GM12878 (cell line): Measurements from ENCODE around the gene ALMS1. TPM values are rescaled to one million over a fixed set of nuclear protein-coding genes. Genes with fewer than 3 reads are reported as not detected.

Experiments used
- ATAC-seq: fragments of 200-7000 bp; cut with Tn5 transposase; 3 replicates; pipeline ENCODE4 v1.9.1; 2020; ENCODE audit warnings: mild to moderate bottlenecking, moderate library complexity
- BruUV-seq: library from RNA; stranded (reverse); fragments of 400-500 nt; replicated peaks from 2 replicates; lab custom pipeline; 2021; lab: Mats Ljungman, UMichigan
- CTCF ChIA-PET: fragments of 300-600 bp; sonication (Branson Sonifier 250); formaldehyde crosslinking; extraction: SDS; loops from one replicate; lab custom pipeline; 2021; ENCODE audit warnings: inconsistent platforms; lab: Yijun Ruan, JAX
- POLR2A ChIA-PET: fragments of 350-600 bp; formaldehyde crosslinking; extraction: SDS; loops from one replicate; lab custom pipeline; 2021; ENCODE audit warnings: inconsistent platforms; lab: Charles Lee
- RAD21 ChIA-PET: fragments of 300-600 bp; sonication (Branson Sonifier 250); formaldehyde crosslinking; loops from one replicate; lab custom pipeline; 2023; ENCODE audit warnings: antibody characterized with exemption; ENCODE audit not compliant: unreplicated experiment; lab: Charles Lee
- SMC1A ChIA-PET: fragments of 300-600 bp; sonication (Branson Sonifier 250); formaldehyde crosslinking; loops from one replicate; lab custom pipeline; 2023; ENCODE audit not compliant: unreplicated experiment, uncharacterized antibody; lab: Charles Lee
- DNase-seq: peaks from one replicate; pipeline ENCODE4 v3.0.0-alpha.2; 2011; ENCODE audit warnings: low read depth, low spot score
- FAIRE-seq: peaks from 3 replicates; lab custom pipeline; 2011; peaks lifted over from hg19 to GRCh38; lab: Jason Lieb, UNC
- H2AFZ ChIP-seq: 2 replicates; pipeline ENCODE4 v1.6.0; 2011; ENCODE audit warnings: low read depth, low read length, control low read depth; ENCODE audit not compliant: control insufficient read depth
- H3K27ac ChIP-seq: 2 replicates; pipeline ENCODE4 v1.5.1; 2011; ENCODE audit warnings: control low read depth; ENCODE audit not compliant: control insufficient read depth, insufficient read depth
- H3K27me3 ChIP-seq, 2 experiments: replicated peaks in 1 of 2; 2 replicates each; pipeline versions ENCODE4 v1.6.0 to v1.6.1; 2011; ENCODE audit warnings: low read length in 1 of 2; ENCODE audit not compliant: control insufficient read depth in 2 of 2, insufficient read depth in 2 of 2
- H3K36me3 ChIP-seq, 2 experiments: 2 replicates each; pipeline ENCODE4 v1.5.1; 2011; ENCODE audit warnings: low read length in 1 of 2; ENCODE audit not compliant: control insufficient read depth in 2 of 2, insufficient read depth in 2 of 2
- H3K4me1 ChIP-seq: 2 replicates; pipeline ENCODE4 v1.6.1; 2011; ENCODE audit warnings: mild to moderate bottlenecking, low read length, moderate library complexity, mixed read lengths; ENCODE audit not compliant: control insufficient read depth, insufficient read depth
- H3K4me2 ChIP-seq: 2 replicates; pipeline ENCODE4 v1.6.0; 2011; ENCODE audit warnings: control low read depth; ENCODE audit not compliant: control insufficient read depth, insufficient read depth
- H3K4me3 ChIP-seq: fragments of 200-600 bp; sonication (generic); 2 replicates; pipeline ENCODE4 v1.5.1; 2016
- H3K79me2 ChIP-seq: 2 replicates; pipeline ENCODE4 v1.6.0; 2011; ENCODE audit warnings: low read length; ENCODE audit not compliant: control insufficient read depth, insufficient read depth
- H3K9ac ChIP-seq: 2 replicates; pipeline ENCODE4 v1.8.0; 2011; ENCODE audit warnings: low read length, control low read depth, mixed read lengths; ENCODE audit not compliant: control insufficient read depth, insufficient read depth
- H3K9me3 ChIP-seq: replicated peaks from 3 replicates; pipeline ENCODE4 v1.5.1; 2011; ENCODE audit warnings: mild to moderate bottlenecking, low read length; ENCODE audit not compliant: control insufficient read depth, insufficient read depth
- H4K20me1 ChIP-seq: 2 replicates; pipeline ENCODE4 v1.6.0; 2011; ENCODE audit not compliant: control insufficient read depth, insufficient read depth
- BHLHE40 ChIP-seq, 2 experiments: fragments of 450-650 bp in 1 of 2; IDR thresholded peaks; 2 replicates each; pipeline ENCODE4 v1.6.1; 2011 to 2017; ENCODE audit warnings: low read depth in 2 of 2, borderline replicate concordance in 1 of 2, improper control_type of control experiment in 1 of 2, low read length in 1 of 2, mild to moderate bottlenecking in 1 of 2
- E4F1 ChIP-seq: fragments of 450-650 bp; IDR thresholded peaks from 2 replicates; pipeline ENCODE4 v1.6.1; 2018; ENCODE audit warnings: borderline replicate concordance, mild to moderate bottlenecking; ENCODE audit not compliant: partially characterized antibody
- HDGF ChIP-seq: fragments of 450-650 bp; IDR thresholded peaks from 2 replicates; pipeline ENCODE4 v1.6.1; 2016; ENCODE audit warnings: antibody characterized with exemption
- LARP7 ChIP-seq: fragments of 450-650 bp; IDR thresholded peaks from 2 replicates; pipeline ENCODE4 v1.6.1; 2017; ENCODE audit warnings: mild to moderate bottlenecking
- MEF2B ChIP-seq: fragments of 450-650 bp; IDR thresholded peaks from 2 replicates; pipeline ENCODE4 v1.6.1; 2018; ENCODE audit warnings: mild to moderate bottlenecking, moderate library complexity; ENCODE audit not compliant: partially characterized antibody, poor library complexity, severe bottlenecking
- NBN ChIP-seq: fragments of 450-650 bp; IDR thresholded peaks from 2 replicates; pipeline ENCODE4 v1.6.1; 2016
- POLR2A ChIP-seq: IDR thresholded peaks from 2 replicates; pipeline ENCODE4 v1.6.1; 2011; ENCODE audit warnings: low read depth, mild to moderate bottlenecking, low read length
- SMAD1 ChIP-seq: fragments of 450-650 bp; IDR thresholded peaks from 2 replicates; pipeline ENCODE4 v1.6.1; 2018; ENCODE audit warnings: mild to moderate bottlenecking, low read depth; ENCODE audit not compliant: partially characterized antibody
- SPI1 ChIP-seq: IDR thresholded peaks from 2 replicates; pipeline ENCODE4 v1.6.1; 2011; ENCODE audit warnings: low read depth, mild to moderate bottlenecking, low read length, moderate library complexity, borderline replicate concordance; ENCODE audit not compliant: insufficient read depth
- STAT1 ChIP-seq: fragments of 450-650 bp; conservative IDR thresholded peaks from 2 replicates; pipeline ENCODE4 v1.6.1; 2014; ENCODE audit warnings: antibody characterized with exemption, mild to moderate bottlenecking
- STAT3 ChIP-seq: IDR thresholded peaks from 2 replicates; pipeline ENCODE4 v1.6.1; 2011; ENCODE audit warnings: low read depth, low read length, improper control_type of control experiment
- TCF3 ChIP-seq: IDR thresholded peaks from 2 replicates; pipeline ENCODE4 v1.6.1; 2012; ENCODE audit warnings: low read depth, mild to moderate bottlenecking, low read length, borderline replicate concordance; ENCODE audit not compliant: insufficient read depth
- YBX1 ChIP-seq: fragments of 450-650 bp; IDR thresholded peaks from 2 replicates; pipeline ENCODE4 v1.6.1; 2016; ENCODE audit warnings: antibody characterized with exemption
- ZBTB33 ChIP-seq: fragments of 450-650 bp; IDR thresholded peaks from 2 replicates; pipeline ENCODE4 v1.6.1; 2017; ENCODE audit warnings: mild to moderate bottlenecking
- ZNF217 ChIP-seq: fragments of 450-650 bp; IDR thresholded peaks from 2 replicates; pipeline ENCODE4 v1.6.1; 2017; ENCODE audit warnings: antibody characterized with exemption, mild to moderate bottlenecking
- WGBS: methylation state at CpG from one replicate; pipeline ENCODE4 v1.1.6; 2016; ENCODE audit warnings: low lambda C conversion rate; ENCODE audit not compliant: insufficient replicate concordance, insufficient coverage; ENCODE audit errors: missing lambda C conversion rate; 5-methylcytosine and 5-hydroxymethylcytosine counted together
- in situ Hi-C: fragments of 300-500 bp; cut with MboI; formaldehyde crosslinking; loops from 9 replicates; pipeline ENCODE4 v1.14.3; 2018; ENCODE audit warnings: mixed read lengths
- intact Hi-C: fragments of 100-400 bp; cut with micrococcal nuclease; formaldehyde crosslinking; loops from one replicate; pipeline ENCODE4 v1.14.2; 2022; ENCODE audit not compliant: unreplicated experiment
- polyA plus RNA-seq, 11 experiments: library from polyadenylated mRNA; depleted of rRNA in 4 of 11; unstranded in 6 of 11; stranded (reverse) in 5 of 11; fragments of >200 nt; fragmentation: Nextera tagmentation in 4 of 11; fragmentation: Illumina TruSeq in 1 of 11; extraction: Ambion mirVana in 4 of 11; extraction: Trizol in 1 of 11; gene quantifications; 1 replicate in 1 of 11; 2 replicates in 10 of 11; pipeline versions ENCODE4 v1.2.1 to v1.2.3, GENCODE V29; 2011 to 2016; ENCODE audit warnings: inconsistent platforms in 2 of 11, missing spikeins in 2 of 11, low read depth in 1 of 11
- total RNA-seq, 4 experiments: library from RNA; depleted of rRNA in 3 of 4; stranded (reverse); fragments of >200 nt in 3 of 4; fragmentation: Illumina TruSeq in 1 of 4; extraction: Trizol in 1 of 4; gene quantifications; 2 replicates each; pipeline versions ENCODE4 v1.2.1 to v1.2.3, GENCODE V29; 2013 to 2021

The ALMS1 gene
- total and polyA plus RNA-seq, 10 of the 15 experiments (the other 5 are each of a cell fraction or from before 2014, with no cell fraction given): 1.1 to 25.8 (median 10.6) TPM

- ChIA-PET RAD21 (no interaction called here), POLR2A (no interaction called here), CTCF (no interaction called here), SMC1A (interaction anchor here (0.6 to 0.8 kb wide), 2 partner anchors 108 to 255 kb away, joined by 3 read pairs; partner anchors contain the start of gene ALMS1)
- H3K9ac ChIP-seq: no peak overlapping the region
- H3K4me2 ChIP-seq: no peak overlapping the region
- no peaks in the 10 kb centered on the region for H3K79me2 ChIP-seq
- H3K36me3 ChIP-seq: no peaks in the 10 kb centered on the region
- ATAC-seq (no peak), DNase-seq (no peak), FAIRE-seq (no peak)
- no peaks in the 10 kb centered on the region for H3K27me3 ChIP-seq
- no peak overlapping the region for H3K4me3 ChIP-seq
- TF ChIP-seq HDGF: no peak
- H3K9me3 ChIP-seq: no peaks in the 10 kb centered on the region
- no peak overlapping the region for H2AFZ ChIP-seq
- in situ Hi-C loops (no loop called here), intact Hi-C loops (no loop called here)
- no peaks in the 10 kb centered on the region for H3K4me1 ChIP-seq
- no peaks in the 10 kb centered on the region for H4K20me1 ChIP-seq
- WGBS: 94% methylated on average over 2 of the region's 2 CpGs
- BruUV-seq: no TSS peak
- H3K27ac ChIP-seq: no peak overlapping the region
Observed at GRCh38 chr2:73494031-73494430, 108.4 kb downstream of the ALMS1 start.

GRCh38 chr2:73503992-73504570 lies 118.4 kb downstream of the ALMS1 start:
- no peak overlapping the region for H3K4me2 ChIP-seq
- H3K36me3 ChIP-seq: no peaks in the 10 kb centered on the region
- SMC1A ChIA-PET: no interaction called here
- CTCF ChIA-PET: no interaction called here
- H3K27ac ChIP-seq: no peak overlapping the region
- FAIRE-seq (no peak), DNase-seq (no peak), ATAC-seq (no peak)
- no TSS peak for BruUV-seq
- no peaks in the 10 kb centered on the region for H3K4me1 ChIP-seq
- no peaks in the 10 kb centered on the region for H4K20me1 ChIP-seq
- H3K4me3 ChIP-seq: no peak overlapping the region
- 98% methylated on average over 2 of the region's 2 CpGs for WGBS
- H3K79me2 ChIP-seq: no peaks in the 10 kb centered on the region
- intact Hi-C loops (no loop called here), in situ Hi-C loops (no loop called here)
- H3K9me3 ChIP-seq: no peaks in the 10 kb centered on the region
- no peak overlapping the region for H2AFZ ChIP-seq
- RAD21 ChIA-PET: no interaction called here
- H3K27me3 ChIP-seq: no peaks in the 10 kb centered on the region
- POLR2A ChIA-PET: no interaction called here
- no peak overlapping the region for H3K9ac ChIP-seq
- TF ChIP-seq ZNF217 (no peak), LARP7 (no peak), STAT3 (no peak), YBX1 (no peak), E4F1 (no peak), NBN (no peak), MEF2B (no peak), TCF3 (no peak), STAT1 (no peak), SMAD1 (no peak), POLR2A (no peak), SPI1 (no peak), BHLHE40 (IDR thresholded peaks at IDR 0.05; ENCODE audit: borderline replicate concordance in 1 of 2, low read depth in 2 of 2, low read length in 1 of 2) (no peak), ZBTB33 (no peak)
